PC-9 (cell line): ENCODE results near the gene NMNAT3. TPM values are rescaled to one million over a fixed set of nuclear protein-coding genes. Genes with fewer than 3 reads are reported as not detected.

Experiments
- BruUV-seq: library from RNA; stranded (reverse); fragments of 400-500 nt; replicated peaks from 2 replicates; lab custom pipeline; 2021; lab: Mats Ljungman, UMichigan
- CTCF ChIA-PET: fragments of 300-600 bp; sonication (Branson Sonifier 250); formaldehyde crosslinking; loops from one replicate; lab custom pipeline; 2022; ENCODE audit warnings: antibody characterized with exemption; lab: Charles Lee
- POLR2A ChIA-PET: fragments of 300-600 bp; sonication (Branson Sonifier 250); formaldehyde crosslinking; loops from one replicate; lab custom pipeline; 2022; ENCODE audit warnings: antibody characterized with exemption; ENCODE audit not compliant: unreplicated experiment; lab: Charles Lee
- DNase-seq, 2 experiments: peaks; one replicate each; pipeline versions ENCODE4 v3.0.0 to v3.0.0-alpha.2; 2015 to 2022; ENCODE audit warnings: mixed read lengths in 1 of 2
- H2AFZ ChIP-seq: fragments of 200-600 bp; sonication (generic); 2 replicates; pipeline ENCODE4 v1.8.1; 2017; ENCODE audit warnings: antibody characterized with exemption
- H3F3A ChIP-seq: fragments of 200-600 bp; sonication (generic); 2 replicates; pipeline ENCODE4 v1.8.1; 2017; ENCODE audit warnings: antibody characterized with exemption, mild to moderate bottlenecking, low read depth; ENCODE audit not compliant: insufficient read depth
- H3K27ac ChIP-seq: fragments of 200-600 bp; sonication (generic); 2 replicates; pipeline ENCODE4 v1.6.1; 2016; ENCODE audit warnings: mixed run types
- H3K27me3 ChIP-seq: fragments of 200-600 bp; sonication (generic); 2 replicates; pipeline ENCODE4 v1.6.1; 2016; ENCODE audit warnings: low read depth, mixed run types; ENCODE audit not compliant: insufficient read depth
- H3K36me3 ChIP-seq: fragments of 200-600 bp; sonication (generic); 2 replicates; pipeline ENCODE4 v1.6.1; 2016; ENCODE audit warnings: low read depth, mixed run types
- H3K4me1 ChIP-seq: fragments of 200-600 bp; sonication (generic); replicated peaks from 2 replicates; pipeline ENCODE4 v1.6.1; 2016; ENCODE audit warnings: mixed run types; ENCODE audit not compliant: insufficient read depth
- H3K4me2 ChIP-seq: fragments of 200-600 bp; sonication (generic); 2 replicates; pipeline ENCODE4 v1.6.1; 2017; ENCODE audit warnings: mixed run types
- H3K4me3 ChIP-seq: fragments of 200-600 bp; sonication (generic); 2 replicates; pipeline ENCODE4 v1.6.1; 2016; ENCODE audit warnings: mixed run types
- H3K79me2 ChIP-seq: fragments of 200-600 bp; sonication (generic); 2 replicates; pipeline ENCODE4 v1.6.1; 2017; ENCODE audit warnings: low read depth, mixed run types
- H3K9me2 ChIP-seq: fragments of 200-600 bp; sonication (generic); 2 replicates; pipeline ENCODE4 v1.8.1; 2017; ENCODE audit warnings: mild to moderate bottlenecking; ENCODE audit not compliant: insufficient read depth
- H3K9me3 ChIP-seq: fragments of 200-600 bp; sonication (generic); 2 replicates; pipeline ENCODE4 v1.8.1; 2016; ENCODE audit warnings: low read depth; ENCODE audit not compliant: insufficient read depth
- H4K20me1 ChIP-seq: fragments of 200-600 bp; sonication (generic); 2 replicates; pipeline ENCODE4 v1.8.1; 2017; ENCODE audit not compliant: insufficient read depth
- CTCF ChIP-seq: fragments of 200-600 bp; sonication (generic); conservative IDR thresholded peaks from 2 replicates; pipeline ENCODE4 v1.6.1; 2017; ENCODE audit warnings: mixed run types, antibody characterized with exemption, mild to moderate bottlenecking, moderate library complexity
- EZH2 ChIP-seq: fragments of 200-600 bp; sonication (generic); IDR thresholded peaks from 2 replicates; pipeline ENCODE4 v1.8.0; 2017; ENCODE audit warnings: antibody characterized with exemption, low read depth
- intact Hi-C: fragments of 100-400 bp; cut with micrococcal nuclease; formaldehyde crosslinking; loops from one replicate; pipeline ENCODE4 v1.10.0; 2022; ENCODE audit not compliant: unreplicated experiment
- total RNA-seq: library from RNA; stranded (reverse); gene quantifications from 2 replicates; pipeline ENCODE4 v1.2.3, GENCODE V29; 2021

NMNAT3 gene
- total RNA-seq, 1 experiment from 2014 or later = 1.6 TPM

GRCh38 chr3:139652561-139652960 is 25.2 kb downstream of the NMNAT3 start:
- no peaks in the 10 kb centered on the region for H4K20me1 ChIP-seq
- H3K9me2 ChIP-seq = no peaks in the 10 kb centered on the region
- POLR2A ChIA-PET = interaction anchor here (0.7 kb wide), 1 partner anchor 718 kb away, joined by 3 read pairs; no protein-coding TSS in a partner anchor
- DNase-seq = no peak
- H3K4me3 ChIP-seq = no peak overlapping the region
- no peaks in the 10 kb centered on the region for H3K79me2 ChIP-seq
- H3K27ac ChIP-seq = no peak overlapping the region
- peaks cover 5% of the 10 kb centered on the region; the same call in 1 of the 2 replicates for H3F3A ChIP-seq
- intact Hi-C loops = no loop called here
- BruUV-seq = no TSS peak
- no peaks in the 10 kb centered on the region for H3K27me3 ChIP-seq
- no peak overlapping the region for H3K4me2 ChIP-seq
- H3K9me3 ChIP-seq = no peaks in the 10 kb centered on the region
- H3K4me1 ChIP-seq = no peaks in the 10 kb centered on the region
- H3K36me3 ChIP-seq = no peaks in the 10 kb centered on the region
- CTCF ChIA-PET = no interaction called here
- TF ChIP-seq EZH2 (no peak), CTCF (no peak)
- H2AFZ ChIP-seq = no peak overlapping the region

- Histone ChIP-seq H4K20me1 (no peaks in the 10 kb centered on the region), H3K4me1 (no peaks in the 10 kb centered on the region), H3K9me3 (no peaks in the 10 kb centered on the region), H3F3A (no peaks in the 10 kb centered on the region), H2AFZ (no peak overlapping the region), H3K9me2 (no peaks in the 10 kb centered on the region; the same call in 1 of the 2 replicates), H3K36me3 (no peaks in the 10 kb centered on the region), H3K4me3 (no peak overlapping the region), H3K79me2 (no peaks in the 10 kb centered on the region), H3K27me3 (no peaks in the 10 kb centered on the region), H3K4me2 (no peak overlapping the region), H3K27ac (no peak overlapping the region)
- TF ChIP-seq CTCF (no peak), EZH2 (no peak)
- CTCF ChIA-PET = no interaction called here
- no peak for DNase-seq
- POLR2A ChIA-PET = no interaction called here
- intact Hi-C loops = no loop called here
- no TSS peak for BruUV-seq
Measured at GRCh38 chr3:139647866-139648435, 29.8 kb downstream of the NMNAT3 start.

GRCh38 chr3:139646512-139646911 is 31.3 kb downstream of the NMNAT3 start:
- no peaks in the 10 kb centered on the region for H4K20me1 ChIP-seq
- no peak overlapping the region for H2AFZ ChIP-seq
- TF ChIP-seq EZH2 = no peak
- TF ChIP-seq CTCF = no peak
- H3K4me3 ChIP-seq = no peak overlapping the region
- no peaks in the 10 kb centered on the region for H3K4me1 ChIP-seq
- no peak overlapping the region for H3K27ac ChIP-seq
- ChIA-PET POLR2A (no interaction called here), CTCF (no interaction called here)
- intact Hi-C loops = no loop called here
- H3F3A ChIP-seq = no peaks in the 10 kb centered on the region
- no peaks in the 10 kb centered on the region for H3K36me3 ChIP-seq
- H3K27me3 ChIP-seq = no peaks in the 10 kb centered on the region
- no peaks in the 10 kb centered on the region for H3K79me2 ChIP-seq
- H3K4me2 ChIP-seq = no peak overlapping the region
- DNase-seq = no peak
- H3K9me3 ChIP-seq = no peaks in the 10 kb centered on the region
- no TSS peak for BruUV-seq
- no peaks in the 10 kb centered on the region; the same call in 1 of the 2 replicates for H3K9me2 ChIP-seq
